Heart left ventricle (tissue), 16 donors: ENCODE results near the gene DNAI7. TPM values are rescaled to one million over a fixed set of nuclear protein-coding genes. Genes with fewer than 3 reads are reported as not detected.
A peak's percentile ranks its signal among the peaks of the same experiment; 100 is the strongest.

ENCODE experiments used
- ATAC-seq, 4 donors: fragments of 200-7000 bp; cut with Tn5 transposase; one replicate each; pipeline ENCODE4 v1.9.1; 2020 to 2022; ENCODE audit warnings: moderate library complexity in 4 of 4, mild to moderate bottlenecking in 3 of 4, moderate number of reproducible peaks in 1 of 4
- DNase-seq, 5 donors: peaks; one replicate each; pipeline ENCODE4 v3.0.0-alpha.2; 2020
- H3K27ac ChIP-seq, 12 donors: fragments of 200-600 bp; sonication (generic) in 4 of 12; one replicate each; pipeline versions ENCODE4 v1.5.0 to v1.8.0; 2016 to 2022; ENCODE audit warnings: mild to moderate bottlenecking in 2 of 12
- H3K27me3 ChIP-seq, 9 donors: fragments of 200-600 bp; sonication (generic) in 2 of 9; one replicate each; pipeline versions ENCODE4 v1.5.1 to v1.8.0; 2016 to 2022; ENCODE audit warnings: mild to moderate bottlenecking in 3 of 9
- H3K36me3 ChIP-seq, 9 donors: fragments of 200-600 bp; sonication (generic) in 2 of 9; one replicate each; pipeline versions ENCODE4 v1.5.0 to v1.8.0; 2018 to 2022; ENCODE audit warnings: mild to moderate bottlenecking in 2 of 9
- H3K4me1 ChIP-seq, 12 donors: fragments of 200-600 bp; sonication (generic) in 4 of 12; one replicate each; pipeline versions ENCODE4 v1.5.0 to v1.8.0; 2016 to 2022; ENCODE audit warnings: mild to moderate bottlenecking in 3 of 12
- H3K4me3 ChIP-seq, 12 donors: fragments of 200-600 bp; sonication (generic) in 4 of 12; one replicate each; pipeline versions ENCODE4 v1.5.0 to v1.8.0; 2017 to 2022; ENCODE audit warnings: mild to moderate bottlenecking in 9 of 12, moderate library complexity in 4 of 12
- H3K9me3 ChIP-seq, 12 donors: fragments of 200-600 bp; sonication (generic) in 4 of 12; one replicate each; pipeline versions ENCODE4 v1.5.0 to v1.8.0; 2016 to 2022; ENCODE audit warnings: mild to moderate bottlenecking in 1 of 12
- CTCF ChIP-seq, 12 donors: fragments of 200-600 bp; sonication (generic) in 4 of 12; IDR thresholded peaks; one replicate each; pipeline versions ENCODE4 v1.5.0 to v1.8.0; 2018 to 2022; ENCODE audit warnings: antibody characterized with exemption in 12 of 12, mild to moderate bottlenecking in 5 of 12
- POLR2A ChIP-seq, 2 donors: fragments of 450-650 bp; IDR thresholded peaks; one replicate each; pipeline ENCODE4 v1.6.1; 2017; ENCODE audit warnings: antibody characterized with exemption in 2 of 2, mild to moderate bottlenecking in 2 of 2, moderate library complexity in 2 of 2
- WGBS, 4 donors: extraction: QIAGEN DNeasy Blood & Tissue Kit in 2 of 4; methylation state at CpG; one replicate each; pipeline versions ENCODE4 v1.1.5 to v1.1.7; 2013 to 2018; 5-methylcytosine and 5-hydroxymethylcytosine counted together
- intact Hi-C, 10 donors: fragments of 100-400 bp; cut with DNase I; formaldehyde crosslinking; loops; one replicate each; pipeline versions ENCODE4 v1.11.1 to v1.14.2; 2022
- polyA plus RNA-seq, 2 donors: library from polyadenylated mRNA; stranded (reverse); fragments of 200-250 nt; gene quantifications; one replicate each; pipeline ENCODE4 v1.2.3, GENCODE V29; 2013
- total RNA-seq, 9 donors: library from RNA; depleted of rRNA in 2 of 9; stranded (reverse); fragments of >200 nt in 2 of 9; fragmentation: NEBNext Ultra II Directional in 3 of 9; extraction: Animal tissue kit (Norgen Biotek cat#: 25700) in 3 of 9; gene quantifications; one replicate each; pipeline versions ENCODE4 v1.1.0 to v1.2.4, GENCODE V29; 2016 to 2023
- donor health status: ischemic (EF 13 %, LVEDD 7.1; RV severe dilation, severe dysfunction).
- donor health status: healthy with polysubstance abuse.
- donor health status: DM: no; HTN: yes; CAD: no.
- donor health status: DM: no; HTN: no; CAD: no.
- donor health status: ischemic (EF 25% LVEDD 6.9; RV normal size, moderate dysfunction).
- donor health status: ischemic (EF 25% LVEDD 5.7; RV mildly dilated, moderate dysfunction).
- donor health status: healthy.
- donor health status: DM: yes; HTN: yes; CAD: no.
- donor health status: ischemic (EF 35%, LVEDD 5.7; RV mildly dilated, moderate dysfunction).
- donor health status: nonischemic (EF 11% LVEDD 7.7; RV severe dilation, severe dysfunction).
- donor health status: DM: yes; HTN: yes; CAD: no.
- donor health status: PGD.
- donor health status: ischemic (EF 29% LVEDD 5.4; RV normal size, mild dysfunction).
- donor health status: nonischemic (EF 23%, LVEDD 6.1; RV moderate dilation, normal function).

Gene DNAI7
- total and polyA plus RNA-seq, 11 donors: 0.10 to 1.9 (median 0.78) TPM; not detected in 1

- Histone ChIP-seq H3K36me3 (peaks cover 0 to 29% (median 0%) of the 10 kb centered on the region in 9 donors), H3K27me3 (no peaks in the 10 kb centered on the region), H3K27ac (peak overlapping the region in 1 of 12 donors; percentile 15), H3K4me1 (peaks cover 0 to 15% (median 0%) of the 10 kb centered on the region in 12 donors), H3K4me3 (no peak overlapping the region), H3K9me3 (no peaks in the 10 kb centered on the region)
- ATAC-seq (no peak), DNase-seq (no peak)
- TF ChIP-seq POLR2A (IDR thresholded peaks at IDR 0.05): no peak
- TF ChIP-seq CTCF (IDR thresholded peaks at IDR 0.05): no peak
- intact Hi-C loops: no loop called here
- WGBS, 4 donors: 82 to 85% (median 83%) methylated on average over 10 of the region's 10 CpGs
Observed at GRCh38 chr12:25087596-25087995, 107.4 kb downstream of the DNAI7 start.

- Histone ChIP-seq H3K27me3 (no peaks in the 10 kb centered on the region), H3K4me1 (peaks cover 0 to 15% (median 0%) of the 10 kb centered on the region in 12 donors), H3K9me3 (no peaks in the 10 kb centered on the region), H3K27ac (no peak overlapping the region), H3K36me3 (peaks cover 0 to 45% (median 0%) of the 10 kb centered on the region in 9 donors), H3K4me3 (no peak overlapping the region)
- TF ChIP-seq CTCF (IDR thresholded peaks at IDR 0.05) (no peak), POLR2A (IDR thresholded peaks at IDR 0.05) (no peak)
- intact Hi-C loops: no loop called here
- DNase-seq: no peak
- ATAC-seq: no peak
- WGBS, 4 donors: 89 to 93% (median 91%) methylated on average over 2 of the region's 2 CpGs
Observed at GRCh38 chr12:25084816-25085215, 110.1 kb downstream of the DNAI7 start.

DNA sequence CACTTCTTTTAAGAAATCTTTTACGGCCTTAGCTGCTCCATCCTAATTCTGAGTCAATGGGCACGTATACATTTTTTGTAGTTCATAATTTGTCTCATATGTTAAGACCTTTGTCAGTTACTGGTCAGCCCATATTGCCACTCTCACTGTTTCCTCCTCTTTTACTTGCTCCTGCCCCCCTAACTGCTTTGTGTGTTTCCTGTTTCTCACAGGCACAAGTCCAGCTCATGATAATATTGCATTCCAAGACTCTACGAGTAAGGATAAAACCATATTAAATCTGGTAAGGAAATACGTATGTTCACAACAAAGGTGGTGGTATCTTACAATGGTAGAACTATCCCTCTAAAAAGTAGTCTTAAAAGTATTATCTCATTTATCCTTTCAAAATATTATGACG is 111.7 kb downstream of the DNAI7 start:
- Histone ChIP-seq H3K4me1 (peaks cover 0 to 10% (median 0%) of the 10 kb centered on the region in 12 donors), H3K27ac (no peak overlapping the region), H3K27me3 (no peaks in the 10 kb centered on the region), H3K36me3 (peaks cover 0 to 53% (median 0%) of the 10 kb centered on the region in 9 donors), H3K4me3 (no peak overlapping the region), H3K9me3 (no peaks in the 10 kb centered on the region)
- WGBS, 4 donors: 47 to 51% (median 49%) methylated on average over 5 of the region's 5 CpGs
- DNase-seq: no peak
- TF ChIP-seq POLR2A (IDR thresholded peaks at IDR 0.05): no peak
- no peak for TF ChIP-seq CTCF (IDR thresholded peaks at IDR 0.05)
- ATAC-seq: no peak
- intact Hi-C loops: no loop called here

- ATAC-seq (no peak), DNase-seq (no peak)
- TF ChIP-seq POLR2A (IDR thresholded peaks at IDR 0.05) (no peak), CTCF (IDR thresholded peaks at IDR 0.05) (no peak)
- no peak overlapping the region for H3K27ac ChIP-seq
- no peak overlapping the region for H3K4me3 ChIP-seq
- H3K4me1 ChIP-seq: peaks cover 0 to 10% (median 0%) of the 10 kb centered on the region in 12 donors
- no peaks in the 10 kb centered on the region for H3K9me3 ChIP-seq
- peaks cover 0 to 53% (median 0%) of the 10 kb centered on the region in 9 donors for H3K36me3 ChIP-seq
- 73 to 82% (median 77%) methylated on average over 2 of the region's 2 CpGs for WGBS, 4 donors
- intact Hi-C loops: no loop called here
- no peaks in the 10 kb centered on the region for H3K27me3 ChIP-seq
Observed at GRCh38 chr12:25082628-25083027, 112.3 kb downstream of the DNAI7 start.
